ENCODE results near the gene ATP6V0A1.

Gene ATP6V0A1

GRCh38 chr17:42547698-42548069, 89.0 kb downstream of the ATP6V0A1 start:
- peak overlapping the region; percentile 40; the same call in 1 of the 2 replicates for H3K27ac ChIP-seq
- TF ChIP-seq CTCF (conservative IDR thresholded peaks at IDR 0.05) = no peak

- TF ChIP-seq CTCF (conservative IDR thresholded peaks at IDR 0.05) = peak; percentile 77
- H3K27ac ChIP-seq = peak overlapping the region; percentile 40; the same call in 1 of the 2 replicates
These were observed 89.6 kb downstream of the ATP6V0A1 start for GRCh38 chr17:42548070-42548837.

GRCh38 chr17:42548993-42549755, 90.5 kb downstream of the ATP6V0A1 start:
- H3K27ac ChIP-seq = peak overlapping the region; percentile 40; the same call in 1 of the 2 replicates
- TF ChIP-seq CTCF (conservative IDR thresholded peaks at IDR 0.05) = no peak

- peak within 1 kb of the TSS; percentile 79; the same call in 1 of the 2 replicates for H3K27ac ChIP-seq
These were observed 94.1 kb downstream of the ATP6V0A1 start, which contains the start of gene HSD17B1 for GRCh38 chr17:42552736-42553135. TSS of gene HSD17B1 (plus strand) at chr17:42552923. CDS start at chr17:42552934, 11 bp downstream.

- no peak for TF ChIP-seq CTCF (conservative IDR thresholded peaks at IDR 0.05)
- H3K27ac ChIP-seq = no peak overlapping the region
These were observed 94.6 kb downstream of the ATP6V0A1 start for GRCh38 chr17:42553161-42553818.

- TF ChIP-seq CTCF (conservative IDR thresholded peaks at IDR 0.05) = 0 out of 2 replicates have a peak, but pooled peaks have one; percentile 6
- H3K27ac ChIP-seq = peak overlapping the region; percentile 79
These were observed 95.2 kb downstream of the ATP6V0A1 start for GRCh38 chr17:42553866-42554249.

- peak overlapping the region; percentile 79 for H3K27ac ChIP-seq
- TF ChIP-seq CTCF (conservative IDR thresholded peaks at IDR 0.05) = no peak
These were observed 95.8 kb downstream of the ATP6V0A1 start for GRCh38 chr17:42554250-42555121.

All from VCaP (cell line).